OCI-LY3 (cell line): Measurements from ENCODE around the gene NSUN3.

Experiments
- EZH2phosphoT487 ChIP-seq: fragments of 200-600 bp; shearing (Covaris generic); IDR thresholded peaks from 2 replicates; pipeline ENCODE4 v1.6.1; 2018; ENCODE audit warnings: antibody characterized with exemption, mixed run types, low read depth
- TF ChIP-seq, protein P1 (sequence below): fragments of 200-600, 300-600 bp; sonication (generic); IDR thresholded peaks from 2 replicates; pipeline ENCODE4 v1.5.1; 2014; ENCODE audit warnings: antibody characterized with exemption, low read length, low read depth

DNA sequence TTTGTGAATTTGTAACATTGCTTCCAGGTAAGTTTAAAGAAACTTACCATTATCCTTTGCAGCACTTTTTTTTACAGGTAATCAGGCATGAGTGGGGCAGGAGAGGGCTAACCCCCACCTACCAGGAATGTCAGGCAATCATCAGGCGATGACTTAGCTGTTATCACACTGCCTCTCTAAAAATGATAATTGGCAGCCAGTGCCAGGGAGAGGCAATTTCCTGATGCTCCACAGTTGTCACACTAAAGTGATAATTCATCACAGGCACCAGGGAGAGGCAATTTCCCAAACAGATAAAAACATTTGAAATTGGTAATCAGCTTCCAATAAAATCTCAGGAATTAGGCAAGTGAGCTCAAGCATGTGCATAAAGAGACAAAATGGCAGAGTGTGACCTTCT, 26.3 kb downstream of the NSUN3 start:
- TF ChIP-seq, protein P1, sequence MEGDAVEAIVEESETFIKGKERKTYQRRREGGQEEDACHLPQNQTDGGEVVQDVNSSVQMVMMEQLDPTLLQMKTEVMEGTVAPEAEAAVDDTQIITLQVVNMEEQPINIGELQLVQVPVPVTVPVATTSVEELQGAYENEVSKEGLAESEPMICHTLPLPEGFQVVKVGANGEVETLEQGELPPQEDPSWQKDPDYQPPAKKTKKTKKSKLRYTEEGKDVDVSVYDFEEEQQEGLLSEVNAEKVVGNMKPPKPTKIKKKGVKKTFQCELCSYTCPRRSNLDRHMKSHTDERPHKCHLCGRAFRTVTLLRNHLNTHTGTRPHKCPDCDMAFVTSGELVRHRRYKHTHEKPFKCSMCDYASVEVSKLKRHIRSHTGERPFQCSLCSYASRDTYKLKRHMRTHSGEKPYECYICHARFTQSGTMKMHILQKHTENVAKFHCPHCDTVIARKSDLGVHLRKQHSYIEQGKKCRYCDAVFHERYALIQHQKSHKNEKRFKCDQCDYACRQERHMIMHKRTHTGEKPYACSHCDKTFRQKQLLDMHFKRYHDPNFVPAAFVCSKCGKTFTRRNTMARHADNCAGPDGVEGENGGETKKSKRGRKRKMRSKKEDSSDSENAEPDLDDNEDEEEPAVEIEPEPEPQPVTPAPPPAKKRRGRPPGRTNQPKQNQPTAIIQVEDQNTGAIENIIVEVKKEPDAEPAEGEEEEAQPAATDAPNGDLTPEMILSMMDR: no peak
- no peak for TF ChIP-seq EZH2phosphoT487
